HAP-1 (cell line): ENCODE measurements around the gene SLC9A1.

Source experiments
- DNase-seq, 2 experiments: peaks; one replicate each; pipeline ENCODE4 v3.0.0-alpha.2; 2016 to 2020; ENCODE audit warnings: low spot score in 2 of 2
- H3K27me3 ChIP-seq: fragments of 250-450 bp; sonication (Bioruptor Pico); 2 replicates; pipeline ENCODE4 v1.5.1; 2020; ENCODE audit warnings: low read depth, mild to moderate bottlenecking, moderate library complexity
- H3K36me3 ChIP-seq: fragments of 250-450 bp; sonication (Bioruptor Pico); replicated peaks from 2 replicates; pipeline ENCODE4 v1.5.1; 2020; ENCODE audit warnings: mild to moderate bottlenecking
- H3K4me1 ChIP-seq: fragments of 250-450 bp; sonication (Bioruptor Pico); 2 replicates; pipeline ENCODE4 v1.5.1; 2020; ENCODE audit warnings: mild to moderate bottlenecking
- H3K4me3 ChIP-seq: fragments of 250-450 bp; sonication (Bioruptor Pico); 2 replicates; pipeline ENCODE4 v1.5.1; 2020; ENCODE audit warnings: mild to moderate bottlenecking, moderate library complexity
- H3K9me3 ChIP-seq: fragments of 250-450 bp; sonication (Bioruptor Pico); 2 replicates; pipeline ENCODE4 v1.5.1; 2020; ENCODE audit warnings: mild to moderate bottlenecking, moderate library complexity
- in situ Hi-C: fragments of 300-500 bp; cut with MboI; formaldehyde crosslinking; loops from 3 replicates; pipeline ENCODE4 v1.14.3; 2020; ENCODE audit warnings: low sequenced_read_pairs, inconsistent platforms, mixed read lengths

The SLC9A1 gene

GRCh38 chr1:27147842-27148518 is 6.9 kb downstream of the SLC9A1 start:
- H3K9me3 ChIP-seq = no peaks in the 10 kb centered on the region
- H3K4me1 ChIP-seq = peaks cover 9% of the 10 kb centered on the region
- H3K36me3 ChIP-seq = no peaks in the 10 kb centered on the region
- no peaks in the 10 kb centered on the region for H3K27me3 ChIP-seq
- DNase-seq = no peak
- in situ Hi-C loops = no loop called here
- H3K4me3 ChIP-seq = no peak overlapping the region

GRCh38 chr1:27145934-27146354 is 9.0 kb downstream of the SLC9A1 start:
- Histone ChIP-seq H3K9me3 (no peaks in the 10 kb centered on the region), H3K36me3 (no peaks in the 10 kb centered on the region), H3K4me1 (no peaks in the 10 kb centered on the region), H3K4me3 (no peak overlapping the region), H3K27me3 (no peaks in the 10 kb centered on the region)
- DNase-seq = no peak
- in situ Hi-C loops = no loop called here

GRCh38 chr1:27144920-27145661 is 9.8 kb downstream of the SLC9A1 start:
- Histone ChIP-seq H3K4me3 (no peak overlapping the region), H3K4me1 (no peaks in the 10 kb centered on the region), H3K9me3 (no peaks in the 10 kb centered on the region), H3K27me3 (no peaks in the 10 kb centered on the region), H3K36me3 (no peaks in the 10 kb centered on the region)
- in situ Hi-C loops = no loop called here
- DNase-seq = no peak

- Histone ChIP-seq H3K4me1 (no peaks in the 10 kb centered on the region), H3K36me3 (no peaks in the 10 kb centered on the region), H3K9me3 (no peaks in the 10 kb centered on the region), H3K27me3 (no peaks in the 10 kb centered on the region), H3K4me3 (no peak overlapping the region)
- in situ Hi-C loops = no loop called here
- no peak for DNase-seq
These were observed 10.7 kb downstream of the SLC9A1 start for GRCh38 chr1:27144049-27144748.

GRCh38 chr1:27143401-27143800 is 11.5 kb downstream of the SLC9A1 start:
- H3K4me1 ChIP-seq = no peaks in the 10 kb centered on the region
- in situ Hi-C loops = no loop called here

GRCh38 chr1:27142464-27142863 is 12.5 kb downstream of the SLC9A1 start:
- in situ Hi-C loops = no loop called here
- Histone ChIP-seq H3K4me3 (no peak overlapping the region), H3K9me3 (no peaks in the 10 kb centered on the region), H3K27me3 (no peaks in the 10 kb centered on the region), H3K4me1 (no peaks in the 10 kb centered on the region), H3K36me3 (no peaks in the 10 kb centered on the region)
- DNase-seq = no peak

More at GRCh38 chr1:27143401-27143800, 11.5 kb downstream of the SLC9A1 start:
- no peak overlapping the region for H3K4me3 ChIP-seq
- no peaks in the 10 kb centered on the region for H3K9me3 ChIP-seq
- no peak for DNase-seq
- no peaks in the 10 kb centered on the region for H3K36me3 ChIP-seq
- H3K27me3 ChIP-seq = no peaks in the 10 kb centered on the region

GRCh38 chr1:27141266-27142003 is 13.5 kb downstream of the SLC9A1 start:
- Histone ChIP-seq H3K27me3 (no peaks in the 10 kb centered on the region), H3K36me3 (no peaks in the 10 kb centered on the region), H3K4me3 (no peak overlapping the region), H3K4me1 (no peaks in the 10 kb centered on the region), H3K9me3 (no peaks in the 10 kb centered on the region)
- in situ Hi-C loops = no loop called here
- DNase-seq = no peak

GRCh38 chr1:27139980-27140379 is 14.9 kb downstream of the SLC9A1 start:
- Histone ChIP-seq H3K9me3 (no peaks in the 10 kb centered on the region), H3K4me3 (no peak overlapping the region), H3K4me1 (no peaks in the 10 kb centered on the region), H3K36me3 (no peaks in the 10 kb centered on the region), H3K27me3 (no peaks in the 10 kb centered on the region)
- in situ Hi-C loops = no loop called here
- DNase-seq = no peak

GRCh38 chr1:27138927-27139326 is 16.0 kb downstream of the SLC9A1 start:
- in situ Hi-C loops = no loop called here
- Histone ChIP-seq H3K27me3 (no peaks in the 10 kb centered on the region), H3K4me3 (no peak overlapping the region), H3K36me3 (no peaks in the 10 kb centered on the region), H3K4me1 (no peaks in the 10 kb centered on the region), H3K9me3 (no peaks in the 10 kb centered on the region)
- DNase-seq = no peak

GRCh38 chr1:27138368-27138767 is 16.6 kb downstream of the SLC9A1 start:
- H3K36me3 ChIP-seq = no peaks in the 10 kb centered on the region
- in situ Hi-C loops = no loop called here
- DNase-seq = no peak
- H3K27me3 ChIP-seq = no peaks in the 10 kb centered on the region
- H3K4me3 ChIP-seq = no peak overlapping the region
- no peaks in the 10 kb centered on the region for H3K9me3 ChIP-seq
- H3K4me1 ChIP-seq = no peaks in the 10 kb centered on the region

GRCh38 chr1:27137544-27138075 is 17.3 kb downstream of the SLC9A1 start:
- no peaks in the 10 kb centered on the region for H3K36me3 ChIP-seq
- no peaks in the 10 kb centered on the region for H3K4me1 ChIP-seq
- DNase-seq = no peak
- H3K9me3 ChIP-seq = no peaks in the 10 kb centered on the region
- no peaks in the 10 kb centered on the region for H3K27me3 ChIP-seq
- in situ Hi-C loops = no loop called here
- no peak overlapping the region for H3K4me3 ChIP-seq

GRCh38 chr1:27136998-27137542 is 17.9 kb downstream of the SLC9A1 start:
- Histone ChIP-seq H3K27me3 (no peaks in the 10 kb centered on the region), H3K9me3 (no peaks in the 10 kb centered on the region), H3K4me3 (no peak overlapping the region), H3K36me3 (no peaks in the 10 kb centered on the region), H3K4me1 (no peaks in the 10 kb centered on the region)
- in situ Hi-C loops = no loop called here
- DNase-seq = no peak

- H3K9me3 ChIP-seq = no peaks in the 10 kb centered on the region
- in situ Hi-C loops = no loop called here
- H3K36me3 ChIP-seq = no peaks in the 10 kb centered on the region
- H3K4me1 ChIP-seq = no peaks in the 10 kb centered on the region
- no peak overlapping the region for H3K4me3 ChIP-seq
- no peaks in the 10 kb centered on the region for H3K27me3 ChIP-seq
- DNase-seq = no peak
These were observed 18.7 kb downstream of the SLC9A1 start for GRCh38 chr1:27136236-27136551.
